ENCODE data around the gene HMCN1. TPM values are rescaled to one million over a fixed set of nuclear protein-coding genes. Genes with fewer than 3 reads are reported as not detected.

Gene HMCN1
- total RNA-seq, 2 experiments from 2014 or later = 0.14 TPM; not detected in 1

DNA sequence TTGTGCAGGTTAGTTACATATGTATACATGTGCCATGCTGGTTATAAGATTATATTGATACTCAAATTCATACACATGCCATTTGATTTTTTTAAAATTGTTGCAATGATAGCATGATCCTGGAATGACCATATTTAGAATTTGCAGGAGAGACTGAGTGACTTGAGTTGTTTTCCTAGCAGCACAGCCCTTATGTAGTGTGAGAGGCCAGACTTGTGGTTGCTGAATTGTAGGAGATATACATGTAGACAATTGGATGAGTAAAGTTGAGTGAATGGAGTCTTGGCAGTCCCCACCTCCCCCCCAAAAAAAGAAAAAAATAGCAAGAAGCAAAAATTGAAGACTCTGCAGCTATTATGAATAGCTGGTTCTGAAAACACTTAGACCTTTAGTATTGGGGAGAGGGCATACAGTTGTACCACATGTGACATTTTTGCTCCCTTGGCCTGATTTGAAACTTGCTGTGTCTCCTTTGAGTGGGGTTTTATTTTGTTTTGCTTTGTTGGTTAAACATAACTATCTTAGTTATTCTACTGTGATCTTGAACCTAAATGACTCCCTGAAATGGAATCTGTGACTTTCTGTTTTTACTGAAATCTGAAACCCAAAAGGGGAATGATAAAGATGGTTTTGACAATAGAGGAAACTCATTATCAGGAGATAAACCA, 280.3 kb downstream of the HMCN1 start:
- Mint-ChIP-seq H3K27ac (no peak overlapping the region), H3K27me3 (peaks cover 7% of the 10 kb centered on the region), H3K9me3 (ENCODE audit: low read depth) (no peaks in the 10 kb centered on the region), H3K4me1 (peaks cover 11% of the 10 kb centered on the region), H3K36me3 (ENCODE audit: low read depth) (no peaks in the 10 kb centered on the region), H3K4me3 (no peak overlapping the region)
- intact Hi-C loops (cut with DNase I, micrococcal nuclease) = no loop called here
- ChIA-PET CTCF (no interaction called here), POLR2A (no interaction called here)
- ATAC-seq = no peak
- no peak for DNase-seq

DNA sequence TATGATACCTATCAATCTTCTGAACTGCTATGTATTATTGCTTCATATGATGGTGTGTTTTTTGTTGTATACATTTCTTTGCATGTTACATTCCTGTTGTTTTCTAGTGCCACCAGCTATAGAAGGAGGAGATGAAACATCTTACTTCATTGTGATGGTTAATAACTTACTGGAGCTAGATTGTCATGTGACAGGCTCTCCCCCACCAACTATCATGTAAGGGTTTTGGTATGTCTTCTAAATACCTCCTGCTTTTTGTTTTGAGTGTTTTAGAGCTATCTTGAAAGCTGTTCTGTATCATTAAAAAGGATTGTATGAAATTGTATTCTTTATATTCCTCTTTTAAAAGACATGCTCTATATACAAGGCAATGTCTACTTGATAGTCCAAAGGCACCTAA, 282.7 kb downstream of the HMCN1 start:
- Mint-ChIP-seq H3K27me3 (peaks cover 7% of the 10 kb centered on the region), H3K4me3 (no peak overlapping the region)
- ATAC-seq = no peak

DNA sequence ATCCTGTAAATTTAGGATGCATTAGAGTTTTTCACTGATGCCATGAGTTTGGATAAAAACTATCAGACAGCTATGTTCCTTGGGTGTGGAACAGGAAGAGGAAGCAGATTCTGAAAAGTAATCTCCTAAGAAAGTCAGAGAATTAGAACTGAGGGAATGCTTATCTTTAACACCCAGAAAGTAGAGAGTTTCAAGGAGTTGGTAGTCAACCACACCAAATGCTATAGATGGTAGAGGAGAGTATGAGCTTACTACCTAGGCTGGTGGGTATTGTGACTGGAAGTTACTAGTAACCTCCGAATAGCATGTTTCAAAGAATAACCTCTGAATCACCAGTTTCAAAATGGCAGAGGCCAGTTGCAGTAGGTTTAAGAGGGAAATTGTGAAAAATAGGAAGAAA, 288.0 kb downstream of the HMCN1 start:
- POLR2A ChIA-PET = no interaction called here

More for the DNA sequence above, 282.7 kb downstream of the HMCN1 start:
- no peak for DNase-seq
- H3K9me3 Mint-ChIP-seq (ENCODE audit: low read depth) = no peaks in the 10 kb centered on the region
- intact Hi-C loops (cut with DNase I, micrococcal nuclease) = no loop called here
- CTCF ChIA-PET = no interaction called here
- POLR2A ChIA-PET = no interaction called here
- H3K27ac Mint-ChIP-seq = no peak overlapping the region
- H3K36me3 Mint-ChIP-seq (ENCODE audit: low read depth) = no peaks in the 10 kb centered on the region
- H3K4me1 Mint-ChIP-seq = peaks cover 3% of the 10 kb centered on the region

DNA sequence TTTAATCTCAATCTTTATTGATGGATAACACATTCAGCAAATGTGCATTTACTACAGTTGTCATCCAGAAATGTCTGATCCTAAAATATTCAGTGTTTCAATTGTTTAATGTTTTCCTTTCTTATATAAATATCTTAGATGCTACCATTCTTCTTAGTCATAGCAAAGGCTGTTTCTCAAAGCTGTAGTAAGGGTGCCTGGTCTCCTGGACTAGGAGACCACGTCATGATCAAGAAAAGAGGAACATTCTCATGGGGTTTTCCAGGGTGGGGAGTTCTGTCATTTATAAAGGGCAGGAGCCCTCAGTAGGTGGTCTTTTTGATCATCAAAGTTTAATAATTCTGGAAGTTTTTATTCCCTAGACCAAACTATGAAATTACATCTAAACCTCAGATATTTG, 292.8 kb downstream of the HMCN1 start:
- intact Hi-C loops (cut with DNase I, micrococcal nuclease) = no loop called here
- Mint-ChIP-seq H3K27me3 (peaks cover 2% of the 10 kb centered on the region), H3K4me1 (no peaks in the 10 kb centered on the region), H3K4me3 (no peak overlapping the region), H3K27ac (no peak overlapping the region), H3K36me3 (ENCODE audit: low read depth) (no peaks in the 10 kb centered on the region), H3K9me3 (ENCODE audit: low read depth) (peaks cover 7% of the 10 kb centered on the region)
- no peak for ATAC-seq
- DNase-seq = no peak
- POLR2A ChIA-PET = no interaction called here
- CTCF ChIA-PET = no interaction called here

More for the DNA sequence above, 288.0 kb downstream of the HMCN1 start:
- no peak overlapping the region for H3K27ac Mint-ChIP-seq
- H3K4me1 Mint-ChIP-seq = no peaks in the 10 kb centered on the region
- no peaks in the 10 kb centered on the region for H3K36me3 Mint-ChIP-seq (ENCODE audit: low read depth)
- H3K27me3 Mint-ChIP-seq = peaks cover 5% of the 10 kb centered on the region
- no peaks in the 10 kb centered on the region for H3K9me3 Mint-ChIP-seq (ENCODE audit: low read depth)
- H3K4me3 Mint-ChIP-seq = no peak overlapping the region
- CTCF ChIA-PET = interaction anchor here (1.7 kb wide), 1 partner anchor 13 kb away, joined by 6 read pairs; no protein-coding TSS in a partner anchor
- DNase-seq (no peak), ATAC-seq (no peak)
- intact Hi-C loops (cut with DNase I, micrococcal nuclease) = no loop called here

DNA sequence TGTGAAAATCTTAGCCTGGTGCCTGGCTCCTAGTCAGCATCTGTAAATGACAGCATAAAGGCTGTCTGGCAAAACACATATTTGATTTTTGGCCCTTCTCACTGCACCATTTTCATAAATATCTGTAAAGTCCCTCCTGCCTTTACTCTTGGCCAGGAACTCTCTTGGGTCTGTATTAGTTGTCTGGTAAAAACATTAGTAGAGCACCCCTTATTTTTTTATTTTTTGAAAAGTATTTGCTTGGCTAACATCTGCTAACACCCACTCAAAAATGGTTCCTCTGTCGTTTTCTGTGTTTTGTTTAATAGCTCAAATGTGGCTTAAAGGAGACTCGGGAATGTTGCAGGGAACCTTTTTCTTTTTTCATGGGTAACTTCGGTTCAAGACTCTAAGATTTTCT, 293.4 kb downstream of the HMCN1 start:
- intact Hi-C loops (cut with DNase I, micrococcal nuclease) = no loop called here
- H3K36me3 Mint-ChIP-seq (ENCODE audit: low read depth) = no peaks in the 10 kb centered on the region
- POLR2A ChIA-PET = no interaction called here
- H3K4me3 Mint-ChIP-seq = no peak overlapping the region
- ATAC-seq = no peak
- DNase-seq = no peak
- peaks cover 2% of the 10 kb centered on the region for H3K27me3 Mint-ChIP-seq
- CTCF ChIA-PET = no interaction called here
- no peaks in the 10 kb centered on the region for H3K4me1 Mint-ChIP-seq
- no peak overlapping the region for H3K27ac Mint-ChIP-seq
- H3K9me3 Mint-ChIP-seq (ENCODE audit: low read depth) = peaks cover 9% of the 10 kb centered on the region

DNA sequence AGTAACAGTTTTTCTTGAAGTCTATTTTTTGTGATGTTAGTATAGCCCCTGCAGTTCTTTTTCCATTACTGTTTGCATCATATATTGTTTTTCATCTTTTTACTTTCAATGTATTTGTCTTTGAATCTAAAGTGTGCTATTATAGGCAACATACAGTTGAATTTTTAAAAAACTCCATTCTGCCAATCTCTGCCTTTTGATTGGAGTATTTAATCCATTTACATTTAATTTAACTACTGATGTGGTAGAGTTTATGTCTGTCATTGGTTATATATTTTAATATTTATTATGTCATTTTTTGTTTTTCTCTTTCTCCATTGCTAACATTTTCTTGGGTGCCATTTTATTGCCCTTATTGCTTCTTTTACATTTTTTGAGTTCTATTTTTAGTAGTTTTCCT, 296.3 kb downstream of the HMCN1 start:
- no peaks in the 10 kb centered on the region for H3K27me3 Mint-ChIP-seq
- no peak overlapping the region for H3K27ac Mint-ChIP-seq
- intact Hi-C loops (cut with DNase I, micrococcal nuclease) = no loop called here
- ChIA-PET POLR2A (no interaction called here), CTCF (no interaction called here)
- H3K4me3 Mint-ChIP-seq = no peak overlapping the region
- DNase-seq = no peak
- peaks cover 9% of the 10 kb centered on the region for H3K9me3 Mint-ChIP-seq (ENCODE audit: low read depth)
- H3K4me1 Mint-ChIP-seq = no peaks in the 10 kb centered on the region
- H3K36me3 Mint-ChIP-seq (ENCODE audit: low read depth) = no peaks in the 10 kb centered on the region
- no peak for ATAC-seq

DNA sequence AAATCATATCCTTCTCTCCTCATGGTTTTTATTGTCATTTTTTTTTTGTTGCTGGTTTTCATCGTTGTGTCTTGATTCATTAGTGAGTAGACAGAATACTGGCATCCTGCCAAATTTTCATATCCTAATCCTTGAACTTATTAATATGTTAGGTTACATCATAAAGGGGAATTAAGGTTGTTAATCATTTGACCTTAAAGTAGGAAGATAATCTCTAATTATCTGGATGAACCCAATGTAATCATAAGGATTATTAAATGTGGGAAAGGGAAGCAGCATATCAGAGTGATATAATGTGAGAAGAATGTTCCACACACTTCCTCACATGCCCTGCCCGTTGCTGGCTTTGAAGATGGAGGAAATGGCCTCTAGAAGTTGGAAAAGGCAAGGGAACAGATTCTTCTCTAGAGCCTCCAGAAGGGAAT, 299.7 kb downstream of the HMCN1 start:
- Mint-ChIP-seq H3K27me3 (peaks cover 2% of the 10 kb centered on the region), H3K36me3 (ENCODE audit: low read depth) (no peaks in the 10 kb centered on the region), H3K4me3 (no peak overlapping the region), H3K27ac (no peak overlapping the region), H3K4me1 (no peaks in the 10 kb centered on the region), H3K9me3 (ENCODE audit: low read depth) (peaks cover 13% of the 10 kb centered on the region)
- DNase-seq (no peak), ATAC-seq (no peak)
- POLR2A ChIA-PET = no interaction called here
- intact Hi-C loops (cut with DNase I, micrococcal nuclease) = no loop called here
- CTCF ChIA-PET = interaction anchor here (1.3 kb wide), 1 partner anchor 19 kb away, joined by 3 read pairs; no protein-coding TSS in a partner anchor

DNA sequence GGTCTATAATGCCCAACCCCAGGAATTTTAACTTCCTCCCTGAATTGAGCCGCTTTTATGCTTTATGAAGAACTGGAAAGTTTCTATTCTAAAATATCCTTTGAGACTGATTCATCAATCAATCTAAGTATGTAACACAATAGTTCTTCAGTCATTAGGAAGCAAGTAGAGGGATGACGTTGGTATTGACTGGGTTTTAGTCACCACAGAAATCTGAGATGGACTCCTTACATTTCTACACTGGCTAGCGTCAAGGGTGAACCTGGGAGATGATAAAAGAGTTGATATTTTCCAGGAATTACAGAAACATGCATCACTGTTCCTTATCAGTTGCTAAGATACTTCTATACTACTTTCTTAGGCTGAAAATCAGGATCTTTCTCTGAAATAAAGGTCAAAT, 308.0 kb downstream of the HMCN1 start:
- Mint-ChIP-seq H3K27me3 (peaks cover 5% of the 10 kb centered on the region), H3K4me1 (no peaks in the 10 kb centered on the region), H3K27ac (no peak overlapping the region), H3K9me3 (ENCODE audit: low read depth) (no peaks in the 10 kb centered on the region), H3K4me3 (no peak overlapping the region), H3K36me3 (ENCODE audit: low read depth) (no peaks in the 10 kb centered on the region)
- POLR2A ChIA-PET = no interaction called here
- CTCF ChIA-PET = interaction anchor here (0.6 kb wide), 1 partner anchor 612 kb away, joined by 3 read pairs; no protein-coding TSS in a partner anchor
- DNase-seq (no peak), ATAC-seq (no peak)
- intact Hi-C loops (cut with DNase I, micrococcal nuclease) = no loop called here

DNA sequence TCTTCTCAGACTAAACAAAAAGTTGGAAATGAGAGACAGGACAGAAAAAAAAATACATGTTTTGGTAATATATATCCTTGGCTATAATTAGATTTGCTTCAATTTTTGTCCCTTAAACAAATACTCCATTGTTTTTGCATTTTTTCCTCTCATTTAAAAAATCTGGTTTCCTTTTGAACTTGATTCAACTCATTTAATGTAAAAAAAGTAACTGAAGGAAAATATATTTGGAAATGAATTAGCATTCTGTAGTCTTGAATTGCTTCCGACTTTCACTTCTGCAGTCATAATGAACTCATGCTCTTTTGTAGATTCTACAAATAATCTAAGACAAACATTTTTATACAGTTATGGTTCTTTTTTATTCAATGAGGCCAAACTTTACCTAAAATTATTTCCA, 309.1 kb downstream of the HMCN1 start:
- Mint-ChIP-seq H3K4me3 (no peak overlapping the region), H3K36me3 (ENCODE audit: low read depth) (no peaks in the 10 kb centered on the region)
- intact Hi-C loops (cut with DNase I, micrococcal nuclease) = no loop called here

DNA sequence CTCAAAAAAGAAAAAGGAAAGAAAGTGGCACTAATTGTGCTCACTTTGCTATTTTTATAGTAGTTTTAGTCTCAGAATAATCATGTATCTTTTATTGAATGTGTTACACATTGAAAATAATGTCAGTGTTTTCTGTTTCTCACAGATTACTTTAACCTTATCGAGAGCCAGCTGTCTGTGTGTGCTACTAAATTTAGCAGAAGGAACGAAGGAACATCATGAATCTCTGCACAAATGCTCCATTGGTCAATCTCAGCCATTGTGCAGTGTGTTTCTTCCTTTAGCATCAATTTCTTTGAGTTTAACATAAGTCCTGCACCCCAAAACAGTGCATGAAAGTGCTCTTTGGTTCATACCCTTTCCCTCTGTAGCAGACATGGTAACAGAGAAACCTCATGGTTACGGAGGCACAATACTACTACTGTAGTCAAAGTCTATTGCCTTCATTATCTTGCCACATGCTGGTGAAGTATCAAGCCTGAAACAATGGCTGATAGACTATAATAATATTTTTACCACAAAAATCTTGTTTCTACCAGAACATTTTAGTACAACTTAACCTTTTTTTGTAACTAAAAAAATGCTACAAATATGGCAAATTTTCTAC, 310.0 kb downstream of the HMCN1 start:
- Mint-ChIP-seq H3K4me1 (no peaks in the 10 kb centered on the region), H3K4me3 (no peak overlapping the region), H3K27me3 (peaks cover 7% of the 10 kb centered on the region), H3K9me3 (ENCODE audit: low read depth) (no peaks in the 10 kb centered on the region), H3K36me3 (ENCODE audit: low read depth) (no peaks in the 10 kb centered on the region), H3K27ac (no peak overlapping the region)
- ChIA-PET POLR2A (no interaction called here), CTCF (no interaction called here)
- no peak for ATAC-seq
- intact Hi-C loops (cut with DNase I, micrococcal nuclease) = no loop called here
- no peak for DNase-seq

More for the DNA sequence above, 309.1 kb downstream of the HMCN1 start:
- no peaks in the 10 kb centered on the region for H3K9me3 Mint-ChIP-seq (ENCODE audit: low read depth)
- ATAC-seq (no peak), DNase-seq (no peak)
- ChIA-PET POLR2A (no interaction called here), CTCF (no interaction called here)
- no peaks in the 10 kb centered on the region for H3K4me1 Mint-ChIP-seq
- no peak overlapping the region for H3K27ac Mint-ChIP-seq
- peaks cover 5% of the 10 kb centered on the region for H3K27me3 Mint-ChIP-seq

DNA sequence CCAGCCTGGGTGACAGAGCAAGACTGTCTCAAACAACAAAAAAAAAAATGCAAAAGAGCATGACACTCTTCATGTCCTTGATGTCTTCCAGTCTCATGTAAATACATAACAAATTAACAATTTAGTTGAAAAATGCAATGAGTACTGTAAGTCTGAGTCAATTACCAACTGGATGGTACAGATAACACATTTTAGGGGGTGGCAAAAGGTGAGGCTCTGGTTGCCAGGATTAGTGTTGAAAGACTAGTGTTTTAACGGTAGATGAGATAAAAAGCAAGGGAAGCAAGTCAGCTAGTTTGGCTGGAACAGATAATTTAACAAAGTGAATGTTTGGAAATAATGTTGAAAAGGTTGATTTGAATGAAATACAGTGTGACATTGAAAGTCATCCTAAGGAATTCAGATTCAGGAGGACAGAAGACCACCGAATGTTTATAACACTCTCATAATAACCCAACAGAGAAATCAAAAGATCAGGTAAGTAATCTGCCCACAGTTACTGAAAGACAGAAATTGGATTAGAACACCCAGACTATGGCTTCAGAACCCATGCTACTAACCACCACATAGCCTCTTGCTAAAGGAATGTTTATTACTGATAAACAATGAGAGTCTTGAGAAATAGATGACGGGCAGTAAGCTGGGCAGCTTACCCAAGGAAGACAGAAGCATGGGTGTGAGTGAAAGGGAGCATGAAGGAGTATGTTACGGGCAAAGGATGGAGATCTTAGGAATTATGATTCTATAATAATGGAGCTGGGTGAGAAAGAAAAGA, 312.4 kb downstream of the HMCN1 start:
- POLR2A ChIA-PET = no interaction called here
- CTCF ChIA-PET = no interaction called here
- Mint-ChIP-seq H3K4me1 (peaks cover 6% of the 10 kb centered on the region), H3K27me3 (peaks cover 6% of the 10 kb centered on the region), H3K4me3 (no peak overlapping the region), H3K36me3 (ENCODE audit: low read depth) (no peaks in the 10 kb centered on the region), H3K27ac (no peak overlapping the region), H3K9me3 (ENCODE audit: low read depth) (no peaks in the 10 kb centered on the region)
- intact Hi-C loops (cut with DNase I, micrococcal nuclease) = no loop called here
- no peak for ATAC-seq
- no peak for DNase-seq

DNA sequence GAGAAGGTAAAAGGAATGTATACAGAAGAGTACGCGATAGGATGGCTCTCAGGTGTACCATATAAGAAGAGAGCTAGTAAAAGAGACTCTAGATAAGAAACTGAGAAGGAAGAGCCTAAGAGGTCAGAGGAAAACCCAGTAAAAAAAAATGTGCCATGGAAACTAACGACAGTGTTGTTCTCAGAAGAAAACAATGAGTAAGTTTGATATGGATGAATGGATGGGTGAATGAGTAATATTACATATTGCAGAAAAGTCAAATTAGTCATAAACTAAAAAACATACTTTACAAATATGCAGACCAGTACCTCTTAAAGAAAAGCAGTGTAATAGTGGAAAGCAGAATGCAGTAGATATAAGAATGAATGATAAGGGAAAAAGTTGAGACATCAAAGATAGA, 316.2 kb downstream of the HMCN1 start:
- ATAC-seq = peak; percentile 83
- no peaks in the 10 kb centered on the region for H3K9me3 Mint-ChIP-seq (ENCODE audit: low read depth)
- CTCF ChIA-PET = no interaction called here

More for the DNA sequence above, 316.2 kb downstream of the HMCN1 start:
- no peak for DNase-seq
- no peak overlapping the region for H3K4me3 Mint-ChIP-seq
- intact Hi-C loops (cut with DNase I, micrococcal nuclease) = no loop called here
- no peaks in the 10 kb centered on the region for H3K36me3 Mint-ChIP-seq (ENCODE audit: low read depth)
- H3K27me3 Mint-ChIP-seq = peaks cover 6% of the 10 kb centered on the region
- H3K4me1 Mint-ChIP-seq = peaks cover 6% of the 10 kb centered on the region
- POLR2A ChIA-PET = no interaction called here
- no peak overlapping the region for H3K27ac Mint-ChIP-seq

Measured in activated CD4-positive, alpha-beta T cell treated with anti-CD3 and anti-CD28 coated beads for 36 hours (primary cell).